ENCODE data around the gene FAR2. TPM values are rescaled to one million over a fixed set of nuclear protein-coding genes. Genes with fewer than 3 reads are reported as not detected.
"Not testable (repeated sequence)": the region's sequence is repeated elsewhere in the genome, so short reads cannot be mapped to it uniquely, and the experiment has no call there.

FAR2 gene
- polyA plus RNA-seq, 1 donor: 8.6 TPM

GRCh38 chr12:29333178-29333577 lies 184.1 kb downstream of the FAR2 start:
- DNase-seq: no peak

DNA sequence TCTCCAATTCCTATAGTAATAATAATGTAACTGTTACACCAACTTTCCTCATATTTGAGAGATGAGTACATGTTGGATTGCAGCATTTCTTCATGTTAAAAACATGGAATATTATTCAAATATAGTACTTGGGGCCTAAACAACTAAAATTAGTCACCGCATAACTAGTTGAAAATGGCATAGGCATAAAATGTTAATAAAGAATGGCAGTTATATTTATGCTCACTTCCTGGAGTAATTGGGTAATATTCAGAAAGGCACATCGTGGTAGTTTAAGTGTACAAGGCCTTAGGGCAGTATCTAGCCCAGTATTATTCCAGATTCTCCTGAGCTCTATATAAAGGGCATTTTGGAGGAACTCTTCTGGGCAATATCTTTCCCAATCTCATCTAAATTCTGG lies 185.9 kb downstream of the FAR2 start:
- DNase-seq: no peak

DNA sequence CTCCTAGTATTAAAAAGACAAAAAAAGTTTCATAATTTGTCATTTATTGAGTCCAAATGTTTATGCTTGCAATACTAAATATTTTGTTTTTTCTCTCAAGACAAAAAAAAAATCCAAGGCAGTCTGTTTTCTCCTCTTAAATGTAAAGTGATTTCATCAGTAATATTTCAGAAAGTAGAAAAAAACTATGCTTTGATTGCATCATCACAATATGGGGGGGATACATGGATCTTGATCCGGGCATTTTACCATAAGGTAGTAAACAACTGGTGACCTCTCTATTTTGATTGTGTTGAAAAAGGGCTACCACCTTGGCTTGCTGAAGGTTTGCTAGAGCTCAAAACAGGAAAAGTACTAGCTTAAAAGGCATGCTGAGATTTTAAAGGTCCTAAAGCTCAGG lies 188.2 kb downstream of the FAR2 start:
- DNase-seq: no peak

DNA sequence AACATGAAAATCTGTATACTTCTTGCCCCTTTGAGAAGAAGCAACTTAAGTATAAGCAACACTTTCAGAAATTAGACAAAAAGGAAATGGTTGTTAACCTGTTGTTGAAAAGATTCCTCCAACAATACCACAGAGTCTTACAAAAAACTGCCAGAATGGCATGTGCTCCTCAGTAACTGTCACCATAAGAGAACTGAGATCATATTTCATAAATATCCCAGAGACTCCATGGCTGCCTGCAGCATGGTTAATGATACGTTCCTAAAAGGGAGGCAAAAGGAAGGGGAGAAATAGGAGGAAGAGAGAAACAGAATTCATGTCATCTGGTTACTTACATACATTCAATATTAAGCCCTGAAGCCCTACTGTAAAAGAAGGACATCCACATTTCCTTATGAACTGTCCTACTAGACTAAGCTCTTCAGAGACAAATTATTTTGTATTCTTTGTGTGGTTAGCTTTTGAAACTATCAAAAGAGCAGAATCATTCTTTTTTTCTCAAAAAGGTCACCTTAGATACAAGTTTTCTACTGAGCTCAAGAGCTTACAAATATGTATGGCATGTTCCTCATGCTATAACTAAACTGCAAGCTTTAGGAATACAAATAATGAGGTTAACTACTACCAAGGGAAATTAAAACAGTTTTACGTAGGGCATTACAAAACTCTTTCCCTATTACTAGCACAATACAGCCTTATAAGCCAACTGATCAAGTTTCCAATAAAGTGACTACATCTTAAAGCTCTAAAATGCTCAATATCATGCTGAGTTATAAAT lies 194.1 kb downstream of the FAR2 start:
- no peak for DNase-seq

- DNase-seq: no peak
Measured at GRCh38 chr12:29346769-29347421, 197.8 kb downstream of the FAR2 start.

DNA sequence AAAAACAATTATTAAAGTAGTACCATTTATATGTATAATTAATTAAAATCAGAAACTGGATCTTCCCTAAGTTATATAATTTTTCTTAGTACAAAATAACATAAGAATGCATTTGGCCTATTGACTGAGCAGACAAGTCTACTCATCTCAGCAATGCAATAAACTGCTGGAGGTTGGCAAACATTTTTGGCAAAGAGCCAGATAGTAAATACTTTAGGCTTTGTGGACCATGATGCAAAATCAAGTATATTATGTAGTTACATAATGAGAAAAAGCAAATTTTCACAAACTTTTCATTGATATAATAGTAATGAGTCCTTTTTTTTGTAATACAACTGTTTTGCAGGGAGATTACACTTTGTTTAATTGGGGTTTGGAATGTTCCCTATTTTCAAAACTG lies 201.0 kb downstream of the FAR2 start:
- peak; percentile 5 for DNase-seq

DNA sequence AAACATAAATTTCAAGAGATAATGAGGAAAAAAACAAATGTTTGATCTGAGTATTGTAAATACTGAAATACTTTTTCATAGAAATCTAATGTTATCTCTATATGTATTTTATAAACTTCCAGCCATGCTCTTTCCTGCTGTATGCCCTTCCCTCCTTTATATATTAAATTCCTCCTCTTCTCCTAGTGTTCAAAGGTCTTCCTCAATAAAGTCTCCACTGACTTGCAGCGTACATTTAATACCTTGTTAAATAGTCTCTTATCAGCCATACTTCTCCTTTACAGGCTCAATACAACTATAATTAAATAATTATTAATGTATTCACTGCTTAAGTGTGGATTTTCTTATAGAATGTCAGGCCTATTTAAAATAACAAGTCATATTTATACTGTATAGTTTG lies 205.9 kb downstream of the FAR2 start:
- DNase-seq: no peak

- DNase-seq: no peak
Measured at GRCh38 chr12:29365091-29365490, 216.0 kb downstream of the FAR2 start.

DNA sequence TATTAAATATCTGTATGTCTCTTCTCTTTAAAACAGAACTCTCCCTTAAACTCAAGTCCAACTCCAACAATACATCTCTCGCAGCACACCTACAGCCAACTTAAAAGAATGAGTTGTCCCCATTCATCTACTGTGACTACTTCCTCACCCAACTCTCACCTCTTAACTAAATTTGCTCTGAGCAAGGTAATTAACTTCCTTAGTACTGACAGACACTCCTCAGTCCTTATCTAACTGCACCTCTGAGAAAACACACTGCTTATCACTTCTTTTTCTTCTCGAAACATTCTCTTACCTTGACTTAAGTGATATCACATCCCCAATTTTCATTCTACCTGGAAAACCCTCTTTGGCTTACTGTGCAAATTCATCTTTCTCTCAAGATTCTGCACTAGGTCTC lies 224.9 kb downstream of the FAR2 start:
- no peak for DNase-seq

- DNase-seq: no peak
Measured at GRCh38 chr12:29374913-29375312, 225.8 kb downstream of the FAR2 start.

GRCh38 chr12:29376118-29376517 lies 227.0 kb downstream of the FAR2 start:
- no peak for DNase-seq

- DNase-seq: peak; percentile 96
Measured at GRCh38 chr12:29380536-29381523, 231.8 kb downstream of the FAR2 start, which contains the start of gene ERGIC2. Gene ERGIC2 (minus strand): TSS chr12:29381172. CDS start chr12:29371633, 9,539 bp downstream.

- DNase-seq: no peak
Measured at GRCh38 chr12:29382251-29382650, 233.2 kb downstream of the FAR2 start.

GRCh38 chr12:29385194-29385593 lies 236.1 kb downstream of the FAR2 start:
- DNase-seq: not testable (repeated sequence)

Other genes starting within 250 kb of the FAR2 start
- 47.1 TPM for gene ERGIC2, start 231.9 kb downstream of the FAR2 start, polyA plus RNA-seq (ENCODE audit: insufficient read length)

Measured in hindlimb muscle (tissue), 1 donor.